G401 (cell line): ENCODE measurements around the gene ACAT1. TPM values are rescaled to one million over a fixed set of nuclear protein-coding genes. Genes with fewer than 3 reads are reported as not detected.
"Not testable (repeated sequence)": the region's sequence is repeated elsewhere in the genome, so short reads cannot be mapped to it uniquely, and the experiment has no call there.

Experiments
- DNase-seq: peaks from one replicate; pipeline ENCODE4 v3.0.0-alpha.2; 2015; ENCODE audit warnings: low spot score
- in situ Hi-C: cut with HindIII; loops from 2 replicates; pipeline ENCODE4 v1.10.0; 2016; ENCODE audit warnings: low sequenced_read_pairs, mixed read lengths
- total RNA-seq: library from RNA; depleted of rRNA; stranded (reverse); fragments of >200 nt; shearing (Covaris generic); gene quantifications from 2 replicates; pipeline ENCODE4 v1.2.3, GENCODE V29; 2014; rRNA removed

ACAT1 gene
- total RNA-seq = 228 and 246 TPM in 2 replicates

DNA sequence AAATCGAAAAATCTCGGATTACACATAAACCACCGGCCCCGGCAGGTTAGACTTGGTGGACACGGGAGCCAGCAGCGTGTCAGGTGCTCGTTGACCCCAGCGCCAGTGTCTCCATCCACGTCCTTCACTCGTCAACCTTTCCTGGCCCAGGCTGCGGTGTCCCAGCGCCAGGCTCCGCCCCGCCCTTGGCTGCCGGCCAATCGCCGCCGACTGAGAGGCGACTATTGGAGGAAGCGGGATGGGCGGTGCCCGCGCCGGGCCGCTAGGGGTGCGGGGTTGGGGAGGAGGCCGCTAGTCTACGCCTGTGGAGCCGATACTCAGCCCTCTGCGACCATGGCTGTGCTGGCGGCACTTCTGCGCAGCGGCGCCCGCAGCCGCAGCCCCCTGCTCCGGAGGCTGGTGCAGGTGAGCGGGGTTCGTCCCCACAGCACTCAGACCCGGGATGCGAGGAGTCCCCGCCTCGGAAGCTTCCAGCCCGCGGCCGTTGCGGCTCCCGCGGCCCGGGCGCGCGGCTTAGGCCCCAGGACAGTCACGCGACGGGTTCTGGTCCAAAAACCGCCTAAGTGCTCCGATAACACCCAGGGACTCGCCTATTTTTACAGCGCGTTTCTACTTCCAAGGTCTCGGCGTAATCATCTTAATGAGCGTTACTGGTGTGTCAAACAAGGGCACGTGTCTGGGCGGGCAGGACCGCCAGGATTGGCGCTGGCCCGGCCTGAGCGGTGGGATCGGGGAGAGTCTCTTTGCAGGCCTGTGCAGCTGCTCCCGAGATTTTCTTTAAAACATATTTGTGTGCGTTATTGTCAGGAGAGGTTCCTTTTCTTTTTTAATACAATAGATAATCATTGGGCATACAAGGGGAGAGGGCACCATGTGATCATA, at the start of gene ACAT1:
Gene ACAT1 (plus strand): TSS at position 294 of the 882 bp plus-strand sequence. CDS start 40 bp downstream, at position 334.
- in situ Hi-C loops = no loop called here

DNA sequence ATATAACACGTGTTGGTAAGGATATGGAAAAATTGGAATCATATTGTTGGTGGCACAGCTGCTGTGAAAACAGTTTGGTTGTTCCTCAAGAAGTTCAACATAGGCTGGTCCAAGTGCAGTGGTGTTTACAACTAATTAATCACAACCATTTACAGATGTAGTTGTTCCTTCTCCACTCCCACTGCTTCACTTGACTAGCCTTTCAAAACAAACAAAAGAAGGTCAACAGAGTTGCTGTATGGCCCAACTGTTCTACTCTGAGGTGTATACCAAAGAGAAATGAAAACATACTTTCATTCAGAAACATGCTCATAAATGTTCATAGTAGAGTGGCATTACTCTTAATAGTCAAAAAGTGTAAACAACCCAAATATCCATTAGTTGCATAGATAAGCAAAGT, 36.6 kb upstream of the ACAT1 start:
- in situ Hi-C loops = no loop called here

More for the DNA sequence above, at the start of gene ACAT1:
- peak; percentile 93 for DNase-seq

DNA sequence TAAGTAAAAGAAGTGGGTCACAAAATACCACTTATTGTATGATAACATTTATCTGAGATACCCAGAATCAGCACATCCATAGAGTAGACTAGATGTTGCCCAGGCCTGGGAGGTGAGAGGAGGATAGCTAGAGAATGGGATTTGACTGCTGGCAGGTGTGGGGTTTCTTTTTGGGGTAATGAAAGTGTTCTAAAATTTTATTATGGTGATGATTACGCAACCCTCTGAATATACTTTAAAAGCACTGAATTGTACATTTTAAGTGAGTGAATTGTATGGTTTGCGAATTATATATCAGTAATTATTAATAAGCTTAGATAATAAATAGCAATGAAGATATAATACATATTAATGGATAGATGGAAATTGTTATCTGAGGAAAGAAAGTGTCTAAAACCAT, 35.7 kb upstream of the ACAT1 start:
- no peak for DNase-seq
- in situ Hi-C loops = no loop called here

More for the DNA sequence above, 36.6 kb upstream of the ACAT1 start:
- no peak for DNase-seq

DNA sequence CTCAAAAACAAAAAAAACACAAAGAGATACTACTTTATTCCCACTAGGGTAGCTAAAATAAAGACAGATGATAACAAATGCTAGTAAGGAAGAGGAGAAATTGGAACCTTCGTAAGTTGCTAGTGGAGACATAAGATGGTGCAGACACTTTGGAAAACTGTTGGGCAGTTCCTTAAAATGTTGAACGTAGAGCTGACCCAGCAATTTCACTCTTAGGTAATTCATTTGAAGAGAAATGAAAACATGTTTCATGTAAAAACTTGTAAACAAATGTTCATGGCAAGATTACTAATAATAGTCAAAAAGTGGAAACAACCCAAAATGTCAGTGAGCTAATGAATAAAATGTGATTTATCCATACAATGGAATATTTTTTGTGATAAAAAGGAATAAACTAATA, 29.2 kb upstream of the ACAT1 start:
- no peak for DNase-seq
- in situ Hi-C loops = no loop called here

DNA sequence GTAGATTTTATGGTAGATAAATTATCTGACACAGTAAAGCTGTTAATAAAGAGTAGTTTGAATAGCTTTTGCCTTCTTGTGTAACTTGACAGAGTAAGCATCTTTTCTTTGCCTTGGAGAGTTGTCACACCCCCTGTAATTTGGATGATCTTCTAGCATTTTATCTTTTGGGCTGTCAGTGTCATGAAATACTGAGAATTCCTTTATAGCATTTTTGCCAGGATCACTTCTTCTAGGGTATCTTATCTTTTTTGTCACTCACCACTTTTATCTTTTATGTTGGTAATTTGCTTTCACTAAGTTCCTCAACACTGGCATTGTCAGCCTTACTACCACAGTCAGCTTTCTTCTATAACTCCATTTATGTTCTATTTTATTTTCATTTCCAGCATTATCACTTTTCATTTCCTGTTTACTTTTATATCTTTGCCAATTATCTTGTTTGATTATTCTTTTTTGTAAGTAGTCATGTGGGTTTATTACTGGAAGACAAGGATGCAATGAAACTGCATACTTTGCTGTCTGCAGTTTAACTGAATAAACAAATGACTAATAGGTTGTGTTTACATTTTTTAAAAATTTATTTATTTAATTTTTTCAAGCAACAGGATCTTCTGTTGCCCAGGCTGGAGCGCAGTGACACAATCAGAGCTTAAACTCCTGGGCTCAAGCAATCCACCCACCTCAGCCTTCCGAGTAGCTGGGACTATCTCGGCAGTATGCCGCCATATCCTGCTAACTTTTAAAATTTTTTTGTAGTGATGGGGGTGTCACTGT, 28.1 kb upstream of the ACAT1 start:
- in situ Hi-C loops = no loop called here
- no peak for DNase-seq

DNA sequence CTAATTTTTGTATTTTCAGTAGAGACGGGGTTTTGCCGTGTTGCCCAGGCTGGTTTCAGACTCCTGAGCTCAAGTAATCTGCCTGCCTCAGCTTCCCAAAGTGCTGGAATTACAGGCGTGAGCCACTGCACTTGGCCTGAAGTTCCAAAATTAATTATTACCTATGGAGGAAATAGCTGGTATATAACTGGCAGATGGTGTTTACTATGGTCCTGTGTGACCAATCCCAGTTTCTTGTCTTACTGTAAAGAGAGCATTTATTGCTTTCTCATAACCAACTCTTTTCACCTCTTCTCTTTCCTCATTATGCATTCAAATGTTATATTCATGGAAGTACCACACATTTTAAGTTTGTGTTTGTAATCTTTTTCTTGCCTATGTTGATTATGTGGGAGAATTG, 24.2 kb upstream of the ACAT1 start:
- no peak for DNase-seq
- in situ Hi-C loops = no loop called here

DNA sequence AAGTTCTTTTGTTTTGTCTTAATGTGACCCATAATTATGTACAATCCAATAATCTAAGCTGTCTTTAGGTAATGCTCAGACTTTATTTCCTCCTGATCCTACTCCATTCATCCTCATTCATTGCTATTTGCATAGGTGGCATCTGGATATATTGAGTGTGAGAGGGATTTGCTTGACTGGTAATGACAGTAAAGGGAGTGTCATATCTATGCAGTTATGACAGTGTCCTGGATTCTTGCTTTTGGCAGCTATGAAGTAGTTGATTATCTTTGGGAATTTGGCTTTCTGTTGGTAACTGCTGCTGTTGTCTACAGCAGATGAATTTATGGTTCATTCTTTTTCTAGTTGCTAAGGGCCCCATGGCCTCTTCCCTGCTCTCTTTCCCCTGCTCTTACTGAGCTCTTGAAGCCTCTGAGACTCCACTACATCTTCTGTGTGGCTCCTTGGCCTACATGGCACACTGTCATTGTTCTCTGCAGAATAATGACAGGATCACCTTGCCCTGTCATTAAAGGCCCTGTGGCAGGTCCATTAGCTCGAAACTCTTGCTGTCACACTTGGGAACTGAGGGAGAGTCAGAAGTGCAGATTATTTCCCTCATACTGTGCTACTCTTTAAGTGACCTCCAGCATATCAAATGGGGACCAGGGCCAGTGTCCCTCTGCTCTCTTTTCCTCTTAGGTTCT, 20.1 kb upstream of the ACAT1 start:
- DNase-seq = no peak
- in situ Hi-C loops = no loop called here

DNA sequence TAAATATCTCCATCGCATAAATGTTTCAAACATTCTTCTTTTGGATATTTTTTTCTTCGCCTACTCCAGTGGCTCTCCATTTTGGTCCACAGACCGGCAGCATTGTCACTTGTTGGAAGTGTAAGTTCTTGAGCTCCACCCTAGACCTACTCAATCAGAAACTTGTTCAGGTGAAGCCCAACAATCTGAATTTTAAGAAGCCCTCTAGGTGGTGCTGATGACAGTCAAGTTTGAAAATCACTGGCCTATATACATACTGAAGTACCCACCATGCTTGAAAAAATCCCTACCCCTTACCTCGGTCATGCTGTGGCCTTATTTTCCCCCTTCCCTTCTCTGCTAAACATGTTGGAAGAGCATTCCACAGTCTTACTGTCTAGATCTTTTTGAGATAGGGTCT, 10.2 kb upstream of the ACAT1 start:
- no peak for DNase-seq
- in situ Hi-C loops = no loop called here

DNA sequence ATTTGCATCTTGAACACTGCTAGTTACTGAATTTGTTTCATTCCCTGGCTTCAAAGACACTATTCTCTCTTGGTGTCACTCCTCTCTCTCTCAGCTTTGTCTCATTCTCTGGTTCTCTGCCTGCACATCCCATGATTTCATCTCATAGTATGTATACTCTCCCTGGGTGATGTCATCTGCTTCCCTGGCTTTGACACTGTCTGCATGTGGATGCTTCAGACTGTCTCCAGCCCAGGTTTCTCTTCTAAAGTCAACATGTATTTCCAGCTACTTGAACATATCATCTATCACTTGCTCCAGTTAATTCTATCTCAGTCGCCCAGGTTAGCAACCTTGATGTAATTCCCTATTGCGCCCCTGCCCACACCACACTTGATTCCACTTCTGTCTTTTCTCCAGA, 9.3 kb upstream of the ACAT1 start:
- in situ Hi-C loops = no loop called here
- DNase-seq = no peak

DNA sequence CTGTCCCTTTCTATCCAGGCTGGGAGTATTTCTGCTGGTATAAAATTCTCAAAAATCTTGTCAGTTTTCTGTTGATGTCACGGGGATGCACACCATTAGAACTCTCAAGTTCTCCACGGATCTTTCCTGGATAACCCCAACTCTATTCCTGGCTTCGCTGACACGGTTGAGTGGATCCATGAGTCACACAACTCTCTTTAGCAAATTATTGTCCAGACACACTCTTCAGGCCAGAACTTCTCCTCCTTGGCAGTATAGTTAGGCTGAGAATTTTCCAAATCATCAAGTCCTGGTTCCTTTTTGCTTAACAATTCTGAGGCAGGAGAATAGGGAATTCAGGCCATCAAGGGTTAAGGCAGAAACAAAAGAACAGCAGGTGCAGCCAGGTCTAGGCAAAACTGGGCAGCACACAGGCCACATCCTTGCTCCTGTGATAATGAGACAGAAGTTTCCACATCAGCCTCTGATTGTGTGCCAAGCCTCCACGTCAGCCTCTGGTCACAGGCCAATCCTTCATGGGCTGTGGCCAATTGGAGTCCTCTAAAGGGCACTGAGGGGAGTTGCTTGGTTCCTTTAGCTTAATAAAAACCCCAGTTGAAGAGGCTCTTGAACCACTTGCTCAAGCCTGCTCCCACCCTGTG, 5.7 kb upstream of the ACAT1 start:
- DNase-seq = peak; percentile 63
- in situ Hi-C loops = no loop called here

DNA sequence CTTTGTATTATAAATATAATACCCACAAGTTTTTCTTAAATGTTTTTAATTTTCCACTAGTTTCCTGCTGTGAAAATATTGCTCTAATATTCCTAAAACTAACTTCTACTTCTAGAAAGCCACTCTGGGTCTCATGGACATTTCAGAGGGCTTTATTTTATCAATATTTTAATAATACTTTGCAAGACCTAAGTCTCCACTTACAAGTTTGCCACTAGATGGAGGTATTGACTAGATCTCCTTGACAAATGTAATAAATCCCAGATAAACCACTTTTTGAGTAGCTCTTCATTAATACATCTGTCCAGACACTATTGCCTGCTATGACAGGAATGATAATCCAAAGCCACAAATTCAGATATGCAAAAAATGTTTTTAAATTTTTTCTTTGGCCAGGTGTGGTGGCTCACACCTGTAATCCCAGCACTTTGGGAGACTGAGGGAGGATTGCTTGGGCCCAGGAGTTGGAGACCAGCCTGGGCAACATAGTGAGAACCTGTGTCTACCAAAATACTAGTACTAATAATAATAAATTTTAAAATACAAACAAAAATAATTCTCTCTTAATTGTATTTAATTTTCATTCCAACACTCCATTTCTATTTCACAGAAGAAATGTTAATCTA, 3.5 kb upstream of the ACAT1 start:
- DNase-seq = peak; percentile 28
- in situ Hi-C loops = no loop called here

DNA sequence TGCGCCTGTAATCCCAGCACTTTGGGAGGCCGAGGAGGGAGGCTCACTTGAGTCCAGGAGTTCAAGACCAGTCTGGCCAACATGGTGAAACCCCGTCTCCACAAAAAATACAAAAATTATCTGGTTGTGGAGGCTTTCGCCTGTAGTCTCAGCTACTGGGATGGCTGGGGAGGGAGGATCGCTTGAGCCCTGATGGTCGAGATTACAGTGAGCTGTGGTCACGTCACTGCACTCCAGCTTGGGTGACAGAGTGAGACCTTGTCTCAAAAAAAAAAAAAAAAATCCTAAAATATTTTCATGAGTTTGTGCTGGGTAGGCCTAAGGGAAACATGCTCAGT, 462 bp upstream of the ACAT1 start:
- in situ Hi-C loops, DNase-seq: not testable (repeated sequence)

DNA sequence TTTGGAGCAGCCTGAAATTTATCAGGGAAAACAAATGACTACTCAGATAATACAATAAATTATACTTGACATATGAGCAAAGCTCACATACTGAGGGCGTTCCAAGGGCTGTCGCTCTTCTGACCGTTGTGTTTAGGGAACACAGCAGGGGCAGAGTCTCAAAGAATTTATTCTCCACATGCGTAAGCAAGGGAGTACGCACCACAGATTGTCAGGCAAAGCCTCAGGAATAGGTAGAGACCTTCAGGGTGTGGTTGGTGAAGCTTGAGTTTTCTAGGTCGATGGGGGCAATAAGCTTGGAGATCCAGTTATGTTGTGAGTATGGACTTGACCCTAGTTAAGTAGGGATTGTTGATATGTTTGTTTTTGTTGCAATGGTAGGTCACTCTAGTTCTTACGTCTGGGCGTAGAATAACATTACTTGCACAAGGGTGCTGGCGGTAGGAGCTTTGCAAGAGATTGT, 830 bp downstream of the ACAT1 start:
- in situ Hi-C loops = no loop called here
- DNase-seq = peak; percentile 52

DNA sequence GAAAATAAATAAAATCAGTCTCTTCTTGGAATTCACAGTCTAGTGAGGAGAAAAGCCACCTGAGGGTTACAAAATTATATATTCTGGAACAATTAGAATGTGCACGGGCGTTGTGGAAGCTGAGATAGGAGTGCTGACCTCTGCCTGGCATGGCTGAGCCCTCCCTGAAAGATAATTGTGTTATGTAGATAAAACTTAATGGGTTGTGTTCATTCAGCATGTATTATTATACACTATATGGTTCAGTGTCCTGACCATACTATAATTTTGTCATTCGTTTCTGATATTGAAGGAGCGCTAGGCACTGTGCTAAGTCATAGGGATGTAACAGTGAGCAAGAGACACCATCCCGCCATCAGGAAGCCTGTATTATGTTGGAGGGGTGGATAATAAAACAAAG, 3.7 kb downstream of the ACAT1 start:
- in situ Hi-C loops = no loop called here
- DNase-seq = no peak

DNA sequence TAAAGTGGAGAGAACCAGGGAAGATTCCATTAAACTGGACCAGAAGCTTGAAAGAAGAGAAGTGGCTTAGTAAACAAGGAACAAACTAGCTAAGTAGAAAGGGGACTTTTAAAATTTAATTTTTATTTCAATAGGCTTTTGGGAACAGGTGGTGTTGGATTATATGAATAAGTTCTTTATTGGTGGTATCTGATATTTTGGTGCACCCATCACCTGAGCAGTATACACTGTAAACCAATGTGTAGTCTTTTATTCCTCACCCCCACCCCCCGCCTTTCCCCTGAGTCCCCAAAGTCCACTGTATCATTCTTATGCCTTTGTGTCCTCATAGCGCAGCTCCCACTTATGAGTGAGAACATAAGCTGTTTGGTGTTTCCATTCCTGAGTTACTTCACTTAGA, 7.4 kb downstream of the ACAT1 start:
- in situ Hi-C loops = no loop called here
- DNase-seq = no peak

DNA sequence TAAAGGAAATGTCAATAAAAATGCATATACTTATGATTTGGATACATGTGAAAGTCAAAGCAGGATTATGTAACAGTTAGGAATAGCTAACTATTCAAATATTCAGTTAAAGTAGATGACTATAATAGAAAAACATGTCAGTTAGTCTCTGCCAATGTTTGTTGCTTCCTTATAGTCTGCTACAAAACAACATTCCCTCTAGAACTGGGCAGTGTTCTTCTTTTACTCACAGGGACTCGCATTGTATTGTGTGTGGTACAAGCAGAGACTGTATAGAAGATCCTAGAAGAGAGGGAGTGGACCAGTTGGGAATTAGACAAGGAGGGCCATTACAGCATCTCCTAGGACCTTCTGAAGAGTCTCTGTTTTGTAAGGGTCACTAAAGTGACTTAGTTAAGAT, 10.6 kb downstream of the ACAT1 start:
- in situ Hi-C loops = no loop called here

DNA sequence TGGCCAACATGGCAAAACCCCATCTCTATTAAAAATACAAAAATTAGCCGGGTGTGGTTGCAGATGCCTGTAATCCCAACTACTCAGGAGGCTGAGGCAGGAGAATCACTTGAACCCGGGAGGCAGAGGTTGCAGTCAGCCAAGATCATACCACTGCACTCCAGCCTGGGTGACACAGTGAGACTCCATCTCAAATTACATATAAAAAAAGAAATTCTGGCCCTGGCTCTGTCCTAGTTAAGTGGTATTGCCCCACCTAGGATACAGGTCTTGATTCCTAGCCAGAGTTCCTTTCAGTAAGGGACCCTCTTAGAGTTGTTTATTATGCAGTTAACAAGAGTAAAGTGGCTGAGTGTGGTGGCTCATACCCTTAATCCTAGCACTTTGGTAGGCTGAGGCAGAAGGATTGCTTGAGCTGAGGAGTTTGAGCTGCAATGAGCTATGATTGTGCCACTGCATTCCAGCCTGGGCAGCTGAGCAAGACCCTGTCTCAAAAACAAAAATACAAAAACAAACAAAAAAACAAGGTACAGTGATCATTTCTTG, 11.7 kb downstream of the ACAT1 start:
- DNase-seq, in situ Hi-C loops: not testable (repeated sequence)

More for the DNA sequence above, 10.6 kb downstream of the ACAT1 start:
- no peak for DNase-seq

DNA sequence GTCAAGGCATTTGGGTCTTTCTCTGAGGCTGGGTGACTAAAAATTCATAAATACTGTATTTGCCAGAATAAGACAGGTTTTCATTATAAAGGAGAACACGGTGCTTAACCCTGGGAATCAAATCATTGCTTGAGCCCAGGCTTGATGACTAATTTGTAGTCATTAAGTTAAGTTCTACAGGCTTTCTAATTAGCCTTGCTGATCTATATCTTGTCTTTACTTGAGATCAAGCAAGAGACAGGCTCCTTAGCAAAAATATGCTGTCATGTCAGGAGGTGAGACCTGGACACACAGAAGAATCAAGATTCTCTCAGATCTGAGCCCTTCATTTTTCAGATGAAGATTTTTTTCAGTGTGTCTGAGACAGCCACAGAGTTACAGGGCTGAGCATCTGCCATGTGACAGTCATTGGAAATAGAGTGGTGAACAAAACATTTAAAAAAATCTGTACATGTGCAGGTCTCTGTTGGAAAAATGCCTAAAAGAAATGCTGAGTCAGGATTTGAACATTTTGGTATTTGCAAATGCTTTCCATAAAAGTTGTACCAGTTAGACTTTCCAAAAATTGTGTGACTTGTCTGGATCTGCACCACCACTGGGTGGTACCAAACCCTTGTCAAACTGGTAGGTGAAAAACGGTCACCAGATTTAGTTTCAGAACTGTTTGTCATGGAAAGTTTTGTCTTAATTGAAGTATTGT, 14.6 kb downstream of the ACAT1 start:
- DNase-seq = no peak
- in situ Hi-C loops = no loop called here
